Retinal pigment epithelial cell (primary cell): Measurements from ENCODE around the gene CAV2.

Experiments
- DNase-seq: peaks from one replicate; pipeline ENCODE4 v3.0.0-alpha.2; 2010; ENCODE audit warnings: low read depth
- H3K4me3 ChIP-seq: 2 replicates; pipeline ENCODE4 v1.5.1; 2011; ENCODE audit warnings: mild to moderate bottlenecking, low read length, control low read depth, moderate library complexity
- CTCF ChIP-seq: conservative IDR thresholded peaks from 2 replicates; pipeline ENCODE4 v1.5.1; 2011; ENCODE audit warnings: low read depth, low read length, control low read depth, inconsistent platforms

Gene CAV2

DNA sequence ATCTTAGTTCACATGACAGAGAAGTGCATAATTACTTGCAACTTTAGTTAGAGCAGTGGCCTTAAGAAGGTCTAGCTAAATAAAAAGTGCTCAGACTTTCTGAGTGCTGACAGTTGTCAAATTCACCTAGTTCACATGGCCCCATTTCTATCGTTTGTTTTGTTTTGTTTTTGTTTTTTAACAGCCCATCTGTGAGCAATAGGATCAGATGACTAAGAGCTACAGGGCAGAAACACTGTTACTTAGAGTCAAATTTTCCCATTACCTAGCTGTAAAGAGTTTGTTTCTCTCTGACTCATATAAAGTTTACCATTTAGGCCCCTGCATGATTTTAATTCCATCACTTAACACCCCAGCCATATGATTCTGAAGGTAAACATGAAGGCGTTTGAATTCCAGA, 44.1 kb downstream of the CAV2 start:
- no peak for DNase-seq
- no peak overlapping the region for H3K4me3 ChIP-seq
- TF ChIP-seq CTCF: no peak

DNA sequence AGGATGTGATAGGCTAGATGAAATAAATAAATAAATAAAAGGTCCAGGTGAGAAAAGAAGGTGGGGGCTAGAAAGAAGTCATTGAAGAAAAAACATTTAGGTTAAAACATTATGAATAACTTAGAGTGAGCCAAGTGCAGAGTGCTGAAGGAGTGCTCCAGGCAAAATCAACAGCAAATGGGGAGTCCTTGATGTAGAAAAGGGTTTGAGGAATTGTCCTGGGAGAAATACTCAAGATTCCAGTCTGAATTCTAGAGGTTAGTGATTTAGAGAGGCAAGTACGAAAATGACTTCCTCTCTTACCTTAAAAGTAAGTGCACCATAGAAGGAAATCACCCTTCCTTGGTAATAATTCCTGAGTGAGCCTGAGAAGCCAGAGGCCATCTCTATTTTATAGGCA, 44.9 kb downstream of the CAV2 start:
- no peak for TF ChIP-seq CTCF
- no peak overlapping the region for H3K4me3 ChIP-seq
- DNase-seq: no peak

GRCh38 chr7:116545411-116545993, 46.0 kb downstream of the CAV2 start:
- DNase-seq: no peak
- TF ChIP-seq CTCF: no peak
- no peak overlapping the region for H3K4me3 ChIP-seq

DNA sequence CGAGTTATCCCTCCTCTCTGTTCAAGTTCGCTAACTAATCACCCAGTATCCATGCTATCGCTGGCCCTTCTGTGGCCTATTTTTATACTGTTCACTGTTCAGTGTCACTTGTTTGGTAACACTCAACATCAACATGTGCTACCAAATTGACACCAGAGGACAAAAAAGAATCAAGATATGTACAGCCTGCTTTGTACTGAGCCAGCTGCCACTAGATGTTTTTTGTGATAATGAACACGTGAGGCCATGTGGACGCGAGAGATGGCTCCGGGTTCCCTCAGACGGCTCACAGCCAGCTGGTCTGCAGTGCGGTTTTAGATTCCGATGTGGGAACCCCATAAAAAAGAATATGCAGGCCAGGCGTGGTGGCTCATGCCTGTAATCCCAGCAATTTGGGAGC, 46.5 kb downstream of the CAV2 start:
- TF ChIP-seq CTCF: no peak
- H3K4me3 ChIP-seq: no peak overlapping the region
- DNase-seq: no peak

- TF ChIP-seq CTCF: no peak
- no peak for DNase-seq
- H3K4me3 ChIP-seq: no peak overlapping the region
Observed at GRCh38 chr7:116546916-116547315, 47.4 kb downstream of the CAV2 start.

- H3K4me3 ChIP-seq: no peak overlapping the region
- no peak for DNase-seq
- TF ChIP-seq CTCF: no peak
Observed at GRCh38 chr7:116547347-116547746, 47.8 kb downstream of the CAV2 start.

- no peak for TF ChIP-seq CTCF
- no peak for DNase-seq
- no peak overlapping the region for H3K4me3 ChIP-seq
Observed at GRCh38 chr7:116548506-116548905, 49.0 kb downstream of the CAV2 start.
